HG02973 (cell line): ENCODE data around the gene BAZ1A.
"Not testable (repeated sequence)": the region's sequence is repeated elsewhere in the genome, so short reads cannot be mapped to it uniquely, and the experiment has no call there.

Experiments used
- ATAC-seq: cut with Tn5 transposase; IDR thresholded peaks from one replicate; pipeline ENCODE4 v1.9.1; 2021; ENCODE audit warnings: moderate library complexity; ENCODE audit not compliant: unreplicated experiment

Gene BAZ1A

DNA sequence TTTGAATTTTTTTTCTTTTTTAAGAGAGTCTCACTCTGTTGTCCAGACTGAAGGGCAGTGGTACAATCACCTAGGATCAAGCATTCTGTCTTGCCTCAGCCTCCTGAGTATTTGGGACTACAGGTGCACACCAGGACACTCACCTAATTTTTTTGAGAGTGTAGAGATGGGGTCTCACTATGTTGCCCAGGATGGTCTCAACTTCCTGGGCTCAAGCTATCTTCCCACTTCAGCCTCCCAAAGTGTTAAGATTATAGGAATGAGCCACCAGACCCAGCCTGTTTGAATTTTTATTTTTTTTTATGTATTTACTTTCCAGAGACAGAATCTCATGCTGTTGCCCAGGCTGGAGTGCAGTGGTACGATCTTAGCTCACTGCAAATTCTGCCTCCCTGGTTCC lies 11.3 kb downstream of the BAZ1A start:
- ATAC-seq: no peak

DNA sequence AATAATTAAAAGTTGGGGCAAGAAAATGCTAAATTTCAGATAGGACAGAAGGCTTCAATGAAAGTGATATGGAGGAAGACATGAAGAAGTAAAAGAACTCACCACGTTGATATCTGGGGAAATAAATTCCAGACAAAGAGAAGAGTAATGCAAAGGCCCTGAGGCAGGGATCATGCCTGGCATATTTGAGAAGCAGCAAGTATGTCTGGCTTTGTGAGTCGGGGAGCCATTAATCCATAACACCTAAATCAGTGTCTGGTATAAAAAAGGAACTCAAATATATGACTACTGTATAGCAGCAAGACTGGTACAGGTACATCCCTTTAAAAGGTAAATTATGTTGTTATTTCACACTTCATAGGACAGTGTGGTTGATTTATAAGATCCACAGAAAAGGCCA lies 16.4 kb downstream of the BAZ1A start:
- no peak for ATAC-seq

DNA sequence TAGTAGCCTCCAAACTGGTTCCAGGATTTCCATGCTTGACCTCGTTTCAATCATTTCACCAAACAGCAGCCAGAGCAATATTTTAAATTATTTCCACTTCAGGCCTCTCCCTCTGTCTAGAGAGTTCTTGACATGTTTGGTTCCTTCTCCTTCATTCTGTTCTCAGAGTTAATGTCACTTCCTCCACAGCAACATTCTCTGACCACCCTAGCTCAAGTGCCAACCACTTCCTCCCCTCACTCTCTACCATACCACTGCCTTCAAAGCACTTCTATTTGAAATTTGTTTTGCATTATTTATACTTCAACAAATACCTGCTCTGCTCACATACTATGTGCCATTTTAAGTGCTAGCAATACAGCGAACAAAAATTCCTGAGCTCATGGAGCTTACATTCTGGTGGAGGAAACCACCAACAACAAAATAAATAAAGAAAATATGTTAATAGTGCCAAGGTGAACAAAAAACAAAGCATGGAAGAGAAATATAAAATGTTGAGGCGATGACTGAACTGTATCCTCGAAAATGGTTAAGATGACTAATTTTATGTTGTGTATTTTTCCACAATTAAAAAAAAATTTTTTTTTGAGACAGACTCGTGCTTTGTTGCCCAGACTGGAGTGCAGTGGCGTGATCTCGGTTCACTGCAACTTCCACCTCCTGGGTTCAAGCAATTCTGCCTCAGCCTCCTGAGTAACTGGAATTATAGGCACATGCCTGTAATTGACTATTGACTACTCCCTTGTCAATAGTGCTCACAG lies 17.3 kb downstream of the BAZ1A start:
- no peak for ATAC-seq

GRCh38 chr14:34853041-34853440 lies 22.1 kb downstream of the BAZ1A start:
- ATAC-seq: no peak

DNA sequence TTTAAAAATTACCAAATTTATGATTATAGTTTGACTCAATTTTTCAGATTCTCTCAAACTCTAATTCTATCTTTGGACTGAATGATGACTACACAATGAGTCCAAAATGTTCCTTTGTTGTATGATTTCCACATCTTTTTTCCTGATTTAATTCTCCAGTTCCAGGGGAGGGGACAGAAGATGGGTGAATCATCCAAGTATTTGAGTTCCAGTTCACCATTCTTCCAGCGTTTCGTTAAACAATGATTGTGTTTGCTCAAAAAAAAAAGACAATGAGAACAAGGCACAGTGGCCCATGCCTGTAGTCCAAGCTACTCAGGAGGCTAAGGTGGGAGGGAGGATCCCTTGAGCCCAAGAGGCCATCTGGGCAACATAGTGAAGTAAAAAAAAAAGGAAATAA lies 23.8 kb downstream of the BAZ1A start:
- no peak for ATAC-seq

GRCh38 chr14:34845869-34846268 lies 29.3 kb downstream of the BAZ1A start:
- no peak for ATAC-seq

DNA sequence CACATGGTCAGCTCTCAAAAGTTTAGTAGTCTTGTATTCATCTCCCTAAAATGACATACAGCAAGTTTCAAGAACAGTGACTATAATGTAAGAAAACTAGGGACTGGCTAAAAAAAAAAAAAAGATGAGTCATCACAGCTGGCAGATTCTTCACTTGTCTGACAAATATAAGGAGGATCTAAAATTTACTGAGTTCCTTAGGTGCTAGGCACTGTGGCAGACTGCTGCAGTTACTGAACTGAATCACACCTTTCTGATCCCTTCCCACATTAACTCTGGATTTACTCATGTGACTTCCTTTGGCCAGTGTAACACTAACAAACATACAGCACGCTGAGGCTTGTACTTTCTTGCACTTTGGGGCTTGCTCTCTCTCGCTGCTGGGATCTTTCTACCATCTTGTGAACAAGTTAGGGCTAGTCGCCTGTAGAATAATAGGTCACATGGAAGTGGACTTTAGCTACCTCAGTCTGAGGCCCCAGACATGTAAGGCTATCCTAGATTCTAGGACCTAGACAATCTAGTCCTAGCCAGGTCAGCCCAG lies 32.1 kb downstream of the BAZ1A start:
- no peak for ATAC-seq

DNA sequence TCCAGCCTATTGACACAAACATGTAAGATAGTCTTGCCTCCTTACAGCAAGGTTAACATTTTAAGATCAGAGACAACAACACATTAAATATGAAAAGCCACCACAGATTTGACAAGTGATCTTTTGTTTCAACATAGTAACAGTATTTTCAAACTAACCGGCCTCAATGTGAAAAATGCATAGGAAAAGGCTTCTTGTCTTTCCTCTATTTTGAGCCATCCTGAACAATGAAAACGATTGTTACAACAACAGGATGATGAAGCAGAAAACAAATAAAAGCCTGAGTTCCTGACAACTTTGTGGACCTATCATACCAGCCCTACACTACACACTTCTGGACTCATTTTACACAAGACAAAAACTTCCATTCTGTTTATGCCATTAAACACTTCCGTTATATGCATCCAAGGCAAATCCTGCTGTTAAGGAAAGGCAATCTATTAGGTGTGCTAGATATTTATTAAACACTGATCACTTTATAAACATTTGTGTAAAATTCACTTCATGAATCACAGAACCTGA lies 37.3 kb downstream of the BAZ1A start:
- no peak for ATAC-seq

DNA sequence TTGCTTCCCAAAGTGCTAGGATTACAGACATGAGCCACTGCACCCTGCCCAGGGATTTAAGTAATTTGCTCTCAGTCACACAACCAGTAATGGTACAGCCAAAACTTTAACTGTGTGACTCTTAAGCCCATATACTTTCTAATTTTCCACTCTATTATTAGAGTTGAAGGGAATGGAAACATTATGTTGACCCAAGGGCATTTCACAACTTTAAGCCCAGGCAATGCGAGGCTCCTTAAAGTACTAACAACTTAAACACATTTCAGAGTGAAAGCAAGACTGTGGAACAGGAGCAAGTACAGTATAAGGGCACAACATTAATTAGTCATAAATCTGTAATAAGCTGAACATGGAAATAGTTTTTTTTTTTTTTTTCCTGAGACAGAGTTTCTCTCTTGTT lies 39.8 kb downstream of the BAZ1A start:
- ATAC-seq: no peak

- ATAC-seq: no peak
Measured at GRCh38 chr14:34833549-34834523, 41.3 kb downstream of the BAZ1A start.

- ATAC-seq: no peak
Measured at GRCh38 chr14:34826661-34827060, 48.5 kb downstream of the BAZ1A start.

DNA sequence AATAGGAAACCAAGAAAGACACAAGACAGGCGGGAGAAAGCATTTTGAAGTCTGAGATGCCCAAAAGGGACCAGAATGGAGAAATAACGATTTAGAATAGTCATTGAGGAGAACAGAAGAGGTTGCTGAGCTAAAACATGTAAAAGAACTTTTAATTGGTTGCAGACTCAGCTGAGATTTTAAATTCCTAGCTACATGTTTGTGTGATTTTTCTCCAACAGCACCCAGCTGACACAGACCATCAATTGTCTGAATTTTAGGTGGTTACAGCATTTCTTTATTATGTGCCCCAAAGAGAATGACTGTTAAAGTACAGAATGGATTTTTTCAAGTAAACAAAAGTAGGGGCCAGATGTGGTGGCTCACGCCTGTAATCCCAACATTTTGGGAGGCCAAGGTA lies 50.3 kb downstream of the BAZ1A start:
- no peak for ATAC-seq

- no peak for ATAC-seq
Measured at GRCh38 chr14:34824256-34824655, 50.9 kb downstream of the BAZ1A start.

- ATAC-seq: no peak
Measured at GRCh38 chr14:34817768-34818167, 57.4 kb downstream of the BAZ1A start.

- ATAC-seq: no peak
Measured at GRCh38 chr14:34810028-34810427, 65.1 kb downstream of the BAZ1A start.

DNA sequence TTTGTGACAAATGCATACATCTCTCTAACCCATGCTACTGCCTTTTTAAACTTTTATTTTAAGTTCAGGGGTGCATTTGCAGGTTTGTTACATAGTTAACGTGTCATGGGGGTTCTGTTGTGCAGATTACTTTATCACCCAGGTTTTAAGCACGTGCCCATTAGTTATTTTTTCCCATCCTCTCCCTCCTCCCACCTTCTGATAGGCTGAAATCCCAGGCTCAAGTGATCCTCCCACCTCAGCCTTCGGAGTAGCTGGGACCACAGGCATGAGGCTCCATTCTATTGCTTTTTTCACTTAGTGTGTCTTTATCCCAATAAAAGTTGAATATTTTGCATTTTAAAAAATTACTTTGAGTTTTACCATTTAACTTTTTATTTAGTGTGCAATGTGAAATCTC lies 68.9 kb downstream of the BAZ1A start:
- ATAC-seq: no peak

- ATAC-seq: no peak
Measured at GRCh38 chr14:34804933-34805332, 70.2 kb downstream of the BAZ1A start.

- not testable (repeated sequence) for ATAC-seq
Measured at GRCh38 chr14:34798861-34799260, 76.3 kb downstream of the BAZ1A start.

- no peak for ATAC-seq
Measured at GRCh38 chr14:34797747-34798583, 77.2 kb downstream of the BAZ1A start.

DNA sequence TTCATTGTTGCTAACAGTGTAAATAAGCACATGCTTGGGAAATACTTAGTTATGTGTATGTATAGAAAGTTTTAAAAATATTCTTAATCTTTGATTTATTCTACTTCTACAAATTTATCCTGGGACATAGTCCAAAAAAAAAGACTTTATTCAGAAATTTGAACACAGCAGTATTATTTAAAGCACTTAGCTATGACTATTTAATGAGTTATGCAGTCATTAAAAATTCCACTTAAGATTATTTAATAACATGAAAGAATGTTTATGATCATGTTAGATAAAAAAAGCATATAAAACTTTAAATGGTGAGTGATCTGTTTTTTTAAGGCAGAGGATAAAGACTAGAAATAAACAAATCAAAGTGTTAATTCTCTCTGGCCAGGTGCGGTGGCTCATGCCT lies 78.3 kb downstream of the BAZ1A start:
- no peak for ATAC-seq

- ATAC-seq: no peak
Measured at GRCh38 chr14:34794941-34795340, 80.2 kb downstream of the BAZ1A start.
